Trophoblast cell (in vitro differentiated cells and primary cell): ENCODE results near the gene RNF207.

Experiments used
- DNase-seq, 2 donors: peaks; one replicate each; pipeline ENCODE4 v3.0.0-alpha.2; 2016
- H2AFZ ChIP-seq: 2 replicates; pipeline ENCODE4 v1.6.1; 2013; ENCODE audit warnings: low read length, moderate library complexity, mild to moderate bottlenecking; ENCODE audit not compliant: insufficient read depth, poor library complexity
- H2AK5ac ChIP-seq: 2 replicates; pipeline ENCODE4 v1.6.1; 2013; ENCODE audit warnings: mild to moderate bottlenecking, low read length
- H2BK120ac ChIP-seq: 2 replicates; pipeline ENCODE4 v1.6.1; 2013; ENCODE audit warnings: low read length, mild to moderate bottlenecking, moderate library complexity; ENCODE audit not compliant: insufficient read depth, poor library complexity
- H2BK12ac ChIP-seq: 2 replicates; pipeline ENCODE4 v1.6.1; 2013; ENCODE audit warnings: mild to moderate bottlenecking, low read length, moderate library complexity
- H2BK5ac ChIP-seq: 2 replicates; pipeline ENCODE4 v1.6.1; 2013; ENCODE audit warnings: low read length, low read depth, moderate library complexity, mild to moderate bottlenecking; ENCODE audit not compliant: poor library complexity
- H3K14ac ChIP-seq: 2 replicates; pipeline ENCODE4 v1.6.1; 2013; ENCODE audit warnings: mild to moderate bottlenecking, low read length
- H3K18ac ChIP-seq: 2 replicates; pipeline ENCODE4 v1.6.1; 2013; ENCODE audit warnings: mild to moderate bottlenecking, low read length
- H3K23ac ChIP-seq: 2 replicates; pipeline ENCODE4 v1.6.1; 2013; ENCODE audit warnings: low read length
- H3K27ac ChIP-seq: 2 replicates; pipeline ENCODE4 v1.5.1; 2013; ENCODE audit warnings: low read depth, mild to moderate bottlenecking, inconsistent platforms, low read length, moderate library complexity
- H3K27me3 ChIP-seq: 2 replicates; pipeline ENCODE4 v1.6.1; 2013; ENCODE audit warnings: inconsistent platforms, mild to moderate bottlenecking, low read length, moderate library complexity; ENCODE audit not compliant: insufficient read depth
- H3K36me3 ChIP-seq, 2 experiments: 1 replicate in 1 of 2; 2 replicates in 1 of 2; pipeline ENCODE4 v1.6.1; 2013; ENCODE audit warnings: low read length in 2 of 2, mild to moderate bottlenecking in 2 of 2, moderate library complexity in 1 of 2; ENCODE audit not compliant: insufficient read depth in 2 of 2, control insufficient read depth in 1 of 2
- H3K4ac ChIP-seq: 2 replicates; pipeline ENCODE4 v1.6.1; 2013; ENCODE audit warnings: low read depth, mild to moderate bottlenecking, low read length, moderate library complexity
- H3K4me1 ChIP-seq, 2 experiments: 1 replicate in 1 of 2; 2 replicates in 1 of 2; pipeline ENCODE4 v1.6.1; 2013; ENCODE audit warnings: low read length in 2 of 2, mild to moderate bottlenecking in 2 of 2, moderate library complexity in 1 of 2; ENCODE audit not compliant: insufficient read depth in 2 of 2, control insufficient read depth in 1 of 2
- H3K4me2 ChIP-seq: 2 replicates; pipeline ENCODE4 v1.6.1; 2013; ENCODE audit warnings: inconsistent platforms, mild to moderate bottlenecking, low read length, moderate library complexity
- H3K4me3 ChIP-seq: 2 replicates; pipeline ENCODE4 v1.5.1; 2013; ENCODE audit warnings: mild to moderate bottlenecking, low read depth, low read length, inconsistent platforms
- H3K79me1 ChIP-seq: one replicate; pipeline ENCODE4 v1.6.1; 2013; ENCODE audit warnings: low read length
- H3K79me2 ChIP-seq: 2 replicates; pipeline ENCODE4 v1.6.1; 2013; ENCODE audit warnings: low read length, mild to moderate bottlenecking; ENCODE audit not compliant: control insufficient read depth, insufficient read depth, poor library complexity
- H3K9ac ChIP-seq: 2 replicates; pipeline ENCODE4 v1.6.1; 2013; ENCODE audit warnings: mild to moderate bottlenecking, low read length
- H3K9me3 ChIP-seq: 2 replicates; pipeline ENCODE4 v1.6.1; 2013; ENCODE audit warnings: low read depth, mild to moderate bottlenecking, control low read depth, inconsistent platforms, low read length; ENCODE audit not compliant: insufficient read depth
- H4K12ac ChIP-seq: 2 replicates; pipeline ENCODE4 v1.6.1; 2013; ENCODE audit warnings: low read depth, mild to moderate bottlenecking, low read length, moderate library complexity
- H4K8ac ChIP-seq: 2 replicates; pipeline ENCODE4 v1.6.1; 2013; ENCODE audit warnings: low read depth, mild to moderate bottlenecking, low read length, moderate library complexity
- H4K91ac ChIP-seq: one replicate; pipeline ENCODE4 v1.6.1; 2013; ENCODE audit warnings: low read depth, mild to moderate bottlenecking, low read length, moderate library complexity
- WGBS: extraction: QIAGEN DNeasy Blood & Tissue Kit; methylation state at CpG from one replicate; pipeline ENCODE4 v1.1.7; 2013; ENCODE audit warnings: missing lambda C conversion rate; ENCODE audit not compliant: insufficient read length, insufficient coverage; ENCODE audit errors: extremely low coverage; 5-methylcytosine and 5-hydroxymethylcytosine counted together

Gene RNF207

GRCh38 chr1:6180268-6180706 lies 25.6 kb upstream of the RNF207 start, which contains the start of gene CHD5:
CHD5 (minus strand) TSS chr1:6180321; CDS start chr1:6180023, 298 bp downstream.
- H3K4me3 ChIP-seq: no peak within 1 kb of the TSS
- no peak within 1 kb of the TSS for H3K14ac ChIP-seq
- peaks cover 16% of the 10 kb centered on the region for H3K9me3 ChIP-seq
- H4K12ac ChIP-seq: no peak within 1 kb of the TSS
- no peaks in the 10 kb centered on the region for H3K79me1 ChIP-seq
- H3K18ac ChIP-seq: no peak within 1 kb of the TSS
- no CpG with 5 or more reads among the region's 57 CpGs for whole genome bisulfite sequencing
- no peak within 1 kb of the TSS for H2BK12ac ChIP-seq
- H3K27ac ChIP-seq: no peak within 1 kb of the TSS
- H3K36me3 ChIP-seq: peaks cover under 1 to 4% of the 10 kb centered on the region in 2 experiments
- H4K8ac ChIP-seq: no peak within 1 kb of the TSS
- H3K4ac ChIP-seq: no peak within 1 kb of the TSS
- H3K4me2 ChIP-seq: peak within 1 kb of the TSS; percentile 60
- H2BK5ac ChIP-seq: no peak within 1 kb of the TSS
- peaks cover 46% of the 10 kb centered on the region for H3K27me3 ChIP-seq
- H2AFZ ChIP-seq: no peak within 1 kb of the TSS
- H2AK5ac ChIP-seq: no peak within 1 kb of the TSS
- H3K79me2 ChIP-seq: no peaks in the 10 kb centered on the region
- peaks cover 0 to 2% of the 10 kb centered on the region in 2 experiments for H3K4me1 ChIP-seq
- H3K23ac ChIP-seq: no peak within 1 kb of the TSS
- no peak for DNase-seq
- H4K91ac ChIP-seq: no peak within 1 kb of the TSS
- H2BK120ac ChIP-seq: no peak within 1 kb of the TSS
- no peak within 1 kb of the TSS for H3K9ac ChIP-seq

- Histone ChIP-seq H3K27me3 (peaks cover 46% of the 10 kb centered on the region), H3K36me3 (peaks cover 5 to 7% of the 10 kb centered on the region in 2 experiments), H2AFZ (no peak overlapping the region), H3K18ac (no peak overlapping the region), H3K79me1 (no peaks in the 10 kb centered on the region), H3K9ac (no peak overlapping the region), H4K12ac (no peak overlapping the region), H4K8ac (no peak overlapping the region), H3K27ac (no peak overlapping the region), H3K9me3 (peaks cover 12% of the 10 kb centered on the region), H3K4ac (no peak overlapping the region), H3K79me2 (no peaks in the 10 kb centered on the region), H2BK120ac (no peak overlapping the region), H4K91ac (no peak overlapping the region), H2AK5ac (no peak overlapping the region), H3K14ac (no peak overlapping the region), H3K4me3 (no peak overlapping the region), H3K4me1 (peaks cover 2 to 3% of the 10 kb centered on the region in 2 experiments), H3K4me2 (no peak overlapping the region), H2BK5ac (no peak overlapping the region), H3K23ac (no peak overlapping the region), H2BK12ac (no peak overlapping the region)
- no peak for DNase-seq
- WGBS: no CpG with 5 or more reads among the region's 36 CpGs
These were observed 25.1 kb upstream of the RNF207 start for GRCh38 chr1:6180707-6181311.

- Histone ChIP-seq H4K8ac (no peak overlapping the region), H3K14ac (no peak overlapping the region), H2BK120ac (no peak overlapping the region), H3K4me2 (no peak overlapping the region), H3K27ac (no peak overlapping the region), H4K12ac (no peak overlapping the region), H3K4ac (no peak overlapping the region), H4K91ac (no peak overlapping the region), H3K79me2 (no peaks in the 10 kb centered on the region), H2AK5ac (no peak overlapping the region), H3K9ac (no peak overlapping the region), H3K4me3 (no peak overlapping the region), H2BK12ac (no peak overlapping the region), H3K27me3 (peaks cover 46% of the 10 kb centered on the region), H3K18ac (no peak overlapping the region), H3K9me3 (peaks cover 10% of the 10 kb centered on the region), H3K79me1 (no peaks in the 10 kb centered on the region), H2BK5ac (no peak overlapping the region), H3K23ac (no peak overlapping the region), H2AFZ (no peak overlapping the region), H3K36me3 (peaks cover 5 to 7% of the 10 kb centered on the region in 2 experiments), H3K4me1 (peaks cover 2 to 3% of the 10 kb centered on the region in 2 experiments)
- no peak for DNase-seq
- WGBS: no CpG with 5 or more reads among the region's 10 CpGs
These were observed 24.6 kb upstream of the RNF207 start for GRCh38 chr1:6181347-6181770.

- no peak overlapping the region for H4K8ac ChIP-seq
- H3K27ac ChIP-seq: no peak overlapping the region
- no peak overlapping the region for H3K9ac ChIP-seq
- peaks cover 2 to 3% of the 10 kb centered on the region in 2 experiments for H3K4me1 ChIP-seq
- no peak overlapping the region for H2BK120ac ChIP-seq
- H3K9me3 ChIP-seq: peaks cover 4% of the 10 kb centered on the region
- no peak overlapping the region for H3K18ac ChIP-seq
- H2BK5ac ChIP-seq: no peak overlapping the region
- H3K27me3 ChIP-seq: peaks cover 33% of the 10 kb centered on the region
- H2BK12ac ChIP-seq: no peak overlapping the region
- no peaks in the 10 kb centered on the region for H3K79me1 ChIP-seq
- no peak overlapping the region for H2AFZ ChIP-seq
- H3K79me2 ChIP-seq: no peaks in the 10 kb centered on the region
- DNase-seq: peak in 1 of 2 donors; percentile 32
- H4K12ac ChIP-seq: no peak overlapping the region
- H3K36me3 ChIP-seq: peaks cover 18 to 22% of the 10 kb centered on the region in 2 experiments
- no peak overlapping the region for H4K91ac ChIP-seq
- no peak overlapping the region for H3K4me3 ChIP-seq
- no peak overlapping the region for H2AK5ac ChIP-seq
- H3K23ac ChIP-seq: no peak overlapping the region
- H3K4ac ChIP-seq: no peak overlapping the region
- WGBS: no CpG with 5 or more reads among the region's 6 CpGs
- H3K4me2 ChIP-seq: no peak overlapping the region
- no peak overlapping the region for H3K14ac ChIP-seq
These were observed 22.4 kb upstream of the RNF207 start for GRCh38 chr1:6183520-6183989.
